ENCODE data around the gene RBM48.
"Not testable (repeated sequence)": the region's sequence is repeated elsewhere in the genome, so short reads cannot be mapped to it uniquely, and the experiment has no call there.

Gene RBM48

DNA sequence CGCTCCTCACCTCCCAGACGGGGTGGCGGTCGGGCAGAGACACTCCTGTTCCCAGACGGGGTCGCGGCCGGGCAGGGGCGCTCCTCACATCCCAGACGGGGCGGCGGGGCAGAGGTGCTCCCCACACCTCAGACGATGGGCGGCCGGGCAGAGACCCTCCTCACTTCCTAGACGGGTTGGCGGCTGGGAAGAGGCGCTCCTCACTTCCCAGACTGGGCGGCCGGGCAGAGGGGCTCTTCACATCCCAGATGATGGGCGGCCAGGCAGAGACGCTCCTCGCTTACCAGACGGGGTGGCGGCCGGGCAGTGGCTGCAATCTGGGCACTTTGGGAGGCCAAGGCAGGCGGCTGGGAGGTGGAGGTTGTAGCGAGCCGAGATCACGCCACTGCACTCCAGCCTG is 16.5 kb downstream of the RBM48 start:
- not testable (repeated sequence) for DNase-seq (ENCODE audit: low read depth)

DNA sequence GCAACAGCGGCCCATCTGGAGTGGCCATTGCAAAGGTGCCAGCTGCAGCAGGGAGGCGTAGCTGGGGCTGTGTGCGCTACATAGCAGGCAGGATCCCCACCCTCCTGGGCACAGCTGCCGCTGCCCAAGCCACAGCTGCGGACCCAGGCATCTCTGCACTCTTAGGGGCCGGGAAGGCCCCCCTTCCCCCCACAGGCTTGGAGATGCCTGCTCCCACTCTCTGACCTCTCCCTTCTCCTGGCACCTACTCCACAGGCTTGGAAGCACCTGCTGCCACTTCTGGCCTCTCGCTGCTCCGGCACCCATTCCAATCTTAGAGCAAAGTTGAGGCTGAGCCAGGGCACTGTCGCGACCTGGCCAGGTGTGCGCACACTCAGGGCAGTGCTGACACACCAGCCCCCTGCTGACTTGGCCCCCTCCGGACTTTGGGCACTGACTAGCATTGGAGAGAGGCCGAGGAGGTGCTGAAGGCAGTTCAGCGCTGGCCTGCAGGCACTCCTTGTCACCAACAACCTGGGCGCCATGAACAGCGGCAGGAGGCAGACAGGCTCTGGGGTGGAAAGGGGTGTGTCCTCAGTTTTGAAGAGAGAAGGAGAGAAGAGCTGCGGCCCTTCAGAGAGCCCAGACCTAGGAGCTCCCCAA is 18.4 kb downstream of the RBM48 start:
- no peak for DNase-seq (ENCODE audit: low read depth)

DNA sequence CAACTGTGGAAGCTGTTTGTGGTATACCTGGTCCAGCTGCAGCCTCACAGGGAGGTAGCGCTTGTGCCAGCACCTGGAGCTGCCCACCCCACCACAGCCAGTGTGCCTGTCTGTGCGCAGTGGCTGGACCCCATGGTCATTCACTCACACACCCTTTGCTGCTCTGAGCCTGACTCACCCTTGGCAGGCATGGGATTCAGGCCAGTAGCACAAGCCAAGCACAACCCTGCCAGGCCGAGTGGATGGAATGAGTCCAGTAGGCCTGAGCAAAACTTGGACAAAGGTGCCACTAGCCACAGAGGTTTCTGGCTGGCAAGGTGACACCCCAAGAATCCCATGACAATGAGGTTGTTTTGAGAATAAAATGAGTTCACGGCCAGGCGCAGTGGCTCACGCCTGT is 19.0 kb downstream of the RBM48 start:
- no peak for DNase-seq (ENCODE audit: low read depth)

- DNase-seq (ENCODE audit: low read depth) = no peak
Measured at GRCh38 chr7:92550194-92550593, 21.6 kb downstream of the RBM48 start.

- DNase-seq (ENCODE audit: low read depth) = no peak
Measured at GRCh38 chr7:92557249-92557648, 28.7 kb downstream of the RBM48 start.

GRCh38 chr7:92557808-92558362 is 29.3 kb downstream of the RBM48 start:
- no peak for DNase-seq (ENCODE audit: low read depth)

DNA sequence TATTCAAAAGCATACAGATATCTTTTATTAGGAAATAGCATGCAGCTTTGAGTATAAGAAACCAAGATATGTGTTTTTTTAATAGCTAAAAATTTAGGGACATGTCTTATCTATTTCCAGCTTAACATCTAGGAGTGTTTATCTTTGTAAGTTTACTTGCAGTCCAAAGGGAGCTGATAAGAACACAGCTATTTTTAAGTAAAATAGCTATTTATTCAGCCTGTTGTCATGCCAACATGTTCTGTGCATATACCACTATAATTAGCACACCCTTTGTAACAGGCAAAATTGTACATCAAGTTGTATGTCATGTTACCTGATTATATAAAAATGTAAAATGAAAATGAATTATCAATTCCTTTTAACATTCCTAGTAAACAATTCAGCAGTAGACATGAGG is 32.0 kb downstream of the RBM48 start:
- no peak for DNase-seq (ENCODE audit: low read depth)

- no peak for DNase-seq (ENCODE audit: low read depth)
Measured at GRCh38 chr7:92563345-92563744, 34.8 kb downstream of the RBM48 start.

- DNase-seq (ENCODE audit: low read depth) = peak; percentile 44
Measured at GRCh38 chr7:92567460-92567859, 38.9 kb downstream of the RBM48 start.

- DNase-seq (ENCODE audit: low read depth) = no peak
Measured at GRCh38 chr7:92569137-92569536, 40.5 kb downstream of the RBM48 start.

GRCh38 chr7:92576296-92576695 is 47.7 kb downstream of the RBM48 start:
- DNase-seq (ENCODE audit: low read depth) = no peak

DNA sequence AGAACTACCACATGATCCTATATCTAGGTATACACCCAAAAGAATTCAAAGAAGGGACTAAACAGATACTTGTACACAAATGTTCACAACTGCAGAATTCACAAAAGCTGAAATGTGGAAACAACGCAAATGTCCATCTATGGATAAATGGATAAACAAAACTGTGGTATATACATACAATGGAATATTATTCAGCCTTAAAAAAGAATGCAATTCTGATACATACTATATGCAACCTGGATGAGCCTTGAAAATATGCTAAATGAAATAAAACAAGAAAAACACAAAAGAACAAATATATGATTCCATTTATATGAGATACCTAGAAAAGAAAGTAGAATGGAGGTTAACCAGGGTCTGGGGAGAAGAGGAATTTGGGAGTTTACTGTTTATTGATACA is 54.4 kb downstream of the RBM48 start:
- no peak for DNase-seq (ENCODE audit: low read depth)

DNA sequence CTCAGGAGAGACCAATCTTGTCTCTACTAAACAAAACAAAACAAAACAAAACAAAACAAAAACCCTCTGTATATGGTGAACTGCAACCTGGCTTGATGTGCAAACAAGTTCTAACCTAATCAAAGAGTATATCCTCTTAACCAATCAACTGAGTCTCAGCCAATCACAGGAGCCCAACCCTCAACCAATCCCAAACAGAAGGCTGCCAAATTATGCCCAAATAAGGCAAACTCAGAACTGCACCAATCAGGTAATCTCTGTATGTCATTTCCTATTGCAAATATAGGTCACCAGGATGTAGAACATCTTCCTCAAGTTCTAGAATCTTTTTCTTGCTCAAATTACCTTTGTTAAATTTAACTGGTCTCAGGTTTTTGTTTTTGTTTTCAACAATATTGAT is 56.4 kb downstream of the RBM48 start:
- DNase-seq (ENCODE audit: low read depth) = no peak

GRCh38 chr7:92586403-92586802 is 57.8 kb downstream of the RBM48 start:
- peak; percentile 45 for DNase-seq (ENCODE audit: low read depth)

DNA sequence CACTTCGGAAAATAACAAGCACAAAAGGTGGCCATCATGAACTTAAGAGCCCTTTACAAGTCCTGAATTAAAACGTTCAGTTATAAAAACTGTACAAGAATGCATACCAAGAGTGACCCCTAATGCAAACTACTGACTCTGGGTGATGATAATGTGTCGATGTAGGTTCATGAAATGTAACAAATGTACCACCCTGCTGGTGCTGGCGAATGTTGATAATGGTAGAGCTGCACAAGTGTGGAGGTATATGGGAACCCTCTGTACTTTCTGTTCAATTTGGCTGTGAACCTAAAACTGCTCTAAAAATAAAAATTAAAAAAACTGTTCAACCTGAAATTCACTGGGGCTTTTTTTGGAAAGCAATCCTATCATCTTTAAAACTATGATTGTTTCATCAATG is 58.2 kb downstream of the RBM48 start:
- no peak for DNase-seq (ENCODE audit: low read depth)

All from ELR (cell line).